AG04450 (cell line): ENCODE results near the gene EAF1. TPM values are rescaled to one million over a fixed set of nuclear protein-coding genes. Genes with fewer than 3 reads are reported as not detected.

Experiments
- CTCF ChIA-PET: fragments of 300-600, 350-600 bp; formaldehyde crosslinking; extraction: SDS; loops from one replicate; lab custom pipeline; 2022; ENCODE audit warnings: antibody characterized with exemption, inconsistent platforms; lab: Charles Lee
- POLR2A ChIA-PET: fragments of 350-600 bp; formaldehyde crosslinking; extraction: SDS; loops from one replicate; lab custom pipeline; 2021; ENCODE audit warnings: antibody characterized with exemption, inconsistent platforms; lab: Yijun Ruan, JAX
- DNase-seq: peaks from one replicate; pipeline ENCODE4 v3.0.0-alpha.2; 2011; ENCODE audit warnings: low read depth, low spot score
- H3K27ac ChIP-seq: one replicate; pipeline ENCODE4 v1.5.1; 2012; ENCODE audit warnings: low read depth, low read length, control low read depth
- H3K27me3 ChIP-seq: one replicate; pipeline ENCODE4 v1.6.0; 2012; ENCODE audit warnings: low read length; ENCODE audit not compliant: control insufficient read depth, insufficient read depth
- H3K4me3 ChIP-seq: 2 replicates; pipeline ENCODE4 v1.5.1; 2011; ENCODE audit warnings: mild to moderate bottlenecking, low read depth, low read length, control low read depth
- H3K9me3 ChIP-seq: 2 replicates; pipeline ENCODE4 v1.5.1; 2012; ENCODE audit warnings: low read length; ENCODE audit not compliant: control insufficient read depth, insufficient read depth
- CTCF ChIP-seq: IDR thresholded peaks from 2 replicates; pipeline ENCODE4 v1.5.1; 2011; ENCODE audit warnings: low read depth, low read length, control low read depth, inconsistent platforms
- polyA plus RNA-seq: library from polyadenylated mRNA; depleted of rRNA; stranded (reverse); fragments of >200 nt; gene quantifications from 2 replicates; pipeline ENCODE4 v1.2.3, GENCODE V29; 2011

The EAF1 gene
- polyA plus RNA-seq, 1 experiment = 11.0 TPM

- ChIA-PET POLR2A (no interaction called here), CTCF (interaction anchor here (1.0 to 1.9 kb wide), 2 partner anchors 131 to 132 kb away, joined by 3 to 5 read pairs; no protein-coding TSS in a partner anchor)
- no peak overlapping the region for H3K27ac ChIP-seq
Observed at GRCh38 chr3:15399970-15400369, 27.4 kb upstream of the EAF1 start.

GRCh38 chr3:15401936-15402335 is 25.5 kb upstream of the EAF1 start:
- ChIA-PET CTCF (interaction anchor here (0.8 to 4.1 kb wide), 2 partner anchors 134 to 199 kb away, joined by 3 to 247 read pairs; no protein-coding TSS in a partner anchor), POLR2A (no interaction called here)
- Histone ChIP-seq H3K27me3 (no peaks in the 10 kb centered on the region), H3K27ac (no peak overlapping the region), H3K9me3 (peaks cover 5% of the 10 kb centered on the region), H3K4me3 (no peak overlapping the region)
- no peak for TF ChIP-seq CTCF
- DNase-seq = no peak

More at GRCh38 chr3:15399970-15400369, 27.4 kb upstream of the EAF1 start:
- H3K4me3 ChIP-seq = no peak overlapping the region
- H3K27me3 ChIP-seq = no peaks in the 10 kb centered on the region
- H3K9me3 ChIP-seq = peaks cover 5% of the 10 kb centered on the region
- TF ChIP-seq CTCF = no peak
- DNase-seq = no peak

GRCh38 chr3:15403495-15403894 is 23.9 kb upstream of the EAF1 start:
- Histone ChIP-seq H3K27ac (no peak overlapping the region), H3K27me3 (no peaks in the 10 kb centered on the region), H3K9me3 (no peaks in the 10 kb centered on the region), H3K4me3 (no peak overlapping the region)
- POLR2A ChIA-PET = no interaction called here
- TF ChIP-seq CTCF = no peak
- no peak for DNase-seq
- CTCF ChIA-PET = interaction anchor here (0.9 to 6.0 kb wide), 3 partner anchors 136 to 201 kb away, joined by 3 to 247 read pairs (median 135); partner anchors contain the start of gene CAPN7

- no peak overlapping the region for H3K27ac ChIP-seq
- no peak for DNase-seq
- TF ChIP-seq CTCF = no peak
- ChIA-PET CTCF (interaction anchor here (1.2 to 6.0 kb wide), 7 partner anchors 27 to 300 kb away, joined by 4 to 247 read pairs (median 14); partner anchors contain the start of genes CAPN7 and SH3BP5), POLR2A (no interaction called here)
- H3K27me3 ChIP-seq = no peaks in the 10 kb centered on the region
- H3K9me3 ChIP-seq = no peaks in the 10 kb centered on the region
- H3K4me3 ChIP-seq = no peak overlapping the region
Observed at GRCh38 chr3:15403965-15404364, 23.4 kb upstream of the EAF1 start.

GRCh38 chr3:15404767-15405166 is 22.6 kb upstream of the EAF1 start:
- no peak for TF ChIP-seq CTCF
- Histone ChIP-seq H3K4me3 (no peak overlapping the region), H3K27me3 (no peaks in the 10 kb centered on the region), H3K27ac (no peak overlapping the region), H3K9me3 (no peaks in the 10 kb centered on the region)
- DNase-seq = no peak
- POLR2A ChIA-PET = no interaction called here
- CTCF ChIA-PET = interaction anchor here (0.6 to 6.0 kb wide), 57 partner anchors 10 to 478 kb away, joined by 3 to 247 read pairs (median 5); partner anchors contain the start of genes CAPN7 and SH3BP5
